ENCODE results near the gene MYO6.

DNA sequence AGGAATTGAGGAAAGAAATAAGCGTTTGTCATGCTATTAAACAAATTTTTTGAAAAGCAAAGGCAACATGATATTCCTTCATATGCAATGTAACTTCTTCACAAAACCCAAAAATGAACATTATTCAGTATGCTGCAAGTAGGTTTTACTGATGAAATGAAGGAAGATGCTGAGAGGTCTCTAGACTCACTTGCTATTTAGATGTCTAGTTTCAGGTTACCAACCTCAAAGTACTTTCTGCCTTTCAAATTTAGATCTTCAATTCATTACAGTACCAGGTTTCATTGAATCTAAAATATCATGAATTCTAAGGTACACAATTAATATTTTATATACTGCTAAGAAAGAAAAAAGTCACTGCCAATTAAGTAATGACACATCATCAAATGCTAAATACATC, 39.9 kb downstream of the MYO6 start:
- TF ChIP-seq, protein P1, sequence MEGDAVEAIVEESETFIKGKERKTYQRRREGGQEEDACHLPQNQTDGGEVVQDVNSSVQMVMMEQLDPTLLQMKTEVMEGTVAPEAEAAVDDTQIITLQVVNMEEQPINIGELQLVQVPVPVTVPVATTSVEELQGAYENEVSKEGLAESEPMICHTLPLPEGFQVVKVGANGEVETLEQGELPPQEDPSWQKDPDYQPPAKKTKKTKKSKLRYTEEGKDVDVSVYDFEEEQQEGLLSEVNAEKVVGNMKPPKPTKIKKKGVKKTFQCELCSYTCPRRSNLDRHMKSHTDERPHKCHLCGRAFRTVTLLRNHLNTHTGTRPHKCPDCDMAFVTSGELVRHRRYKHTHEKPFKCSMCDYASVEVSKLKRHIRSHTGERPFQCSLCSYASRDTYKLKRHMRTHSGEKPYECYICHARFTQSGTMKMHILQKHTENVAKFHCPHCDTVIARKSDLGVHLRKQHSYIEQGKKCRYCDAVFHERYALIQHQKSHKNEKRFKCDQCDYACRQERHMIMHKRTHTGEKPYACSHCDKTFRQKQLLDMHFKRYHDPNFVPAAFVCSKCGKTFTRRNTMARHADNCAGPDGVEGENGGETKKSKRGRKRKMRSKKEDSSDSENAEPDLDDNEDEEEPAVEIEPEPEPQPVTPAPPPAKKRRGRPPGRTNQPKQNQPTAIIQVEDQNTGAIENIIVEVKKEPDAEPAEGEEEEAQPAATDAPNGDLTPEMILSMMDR (conservative IDR thresholded peaks at IDR 0.05 in 1 of 2, IDR thresholded peaks at IDR 0.05 in 1 of 2; ENCODE audit: extremely low read depth in 1 of 2, insufficient read depth in 1 of 2, low read depth in 1 of 2, low read length in 2 of 2): no peak
- no peak for TF ChIP-seq EZH2 (IDR thresholded peaks at IDR 0.05; ENCODE audit: borderline replicate concordance, low read length)

All from mammary epithelial cell (primary cell).